Measurements from ENCODE around the gene DAZAP1.
A peak's percentile ranks its signal among the peaks of the same experiment; 100 is the strongest.

Gene DAZAP1

GRCh38 chr19:1410789-1411188, 3.4 kb downstream of the DAZAP1 start:
- peak overlapping the region; percentile 98 for H3K27ac ChIP-seq
- TF ChIP-seq ZFX (IDR thresholded peaks at IDR 0.05; ENCODE audit: borderline replicate concordance): no peak
- TF ChIP-seq, protein P1, sequence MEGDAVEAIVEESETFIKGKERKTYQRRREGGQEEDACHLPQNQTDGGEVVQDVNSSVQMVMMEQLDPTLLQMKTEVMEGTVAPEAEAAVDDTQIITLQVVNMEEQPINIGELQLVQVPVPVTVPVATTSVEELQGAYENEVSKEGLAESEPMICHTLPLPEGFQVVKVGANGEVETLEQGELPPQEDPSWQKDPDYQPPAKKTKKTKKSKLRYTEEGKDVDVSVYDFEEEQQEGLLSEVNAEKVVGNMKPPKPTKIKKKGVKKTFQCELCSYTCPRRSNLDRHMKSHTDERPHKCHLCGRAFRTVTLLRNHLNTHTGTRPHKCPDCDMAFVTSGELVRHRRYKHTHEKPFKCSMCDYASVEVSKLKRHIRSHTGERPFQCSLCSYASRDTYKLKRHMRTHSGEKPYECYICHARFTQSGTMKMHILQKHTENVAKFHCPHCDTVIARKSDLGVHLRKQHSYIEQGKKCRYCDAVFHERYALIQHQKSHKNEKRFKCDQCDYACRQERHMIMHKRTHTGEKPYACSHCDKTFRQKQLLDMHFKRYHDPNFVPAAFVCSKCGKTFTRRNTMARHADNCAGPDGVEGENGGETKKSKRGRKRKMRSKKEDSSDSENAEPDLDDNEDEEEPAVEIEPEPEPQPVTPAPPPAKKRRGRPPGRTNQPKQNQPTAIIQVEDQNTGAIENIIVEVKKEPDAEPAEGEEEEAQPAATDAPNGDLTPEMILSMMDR (IDR thresholded peaks at IDR 0.05): no peak

DNA sequence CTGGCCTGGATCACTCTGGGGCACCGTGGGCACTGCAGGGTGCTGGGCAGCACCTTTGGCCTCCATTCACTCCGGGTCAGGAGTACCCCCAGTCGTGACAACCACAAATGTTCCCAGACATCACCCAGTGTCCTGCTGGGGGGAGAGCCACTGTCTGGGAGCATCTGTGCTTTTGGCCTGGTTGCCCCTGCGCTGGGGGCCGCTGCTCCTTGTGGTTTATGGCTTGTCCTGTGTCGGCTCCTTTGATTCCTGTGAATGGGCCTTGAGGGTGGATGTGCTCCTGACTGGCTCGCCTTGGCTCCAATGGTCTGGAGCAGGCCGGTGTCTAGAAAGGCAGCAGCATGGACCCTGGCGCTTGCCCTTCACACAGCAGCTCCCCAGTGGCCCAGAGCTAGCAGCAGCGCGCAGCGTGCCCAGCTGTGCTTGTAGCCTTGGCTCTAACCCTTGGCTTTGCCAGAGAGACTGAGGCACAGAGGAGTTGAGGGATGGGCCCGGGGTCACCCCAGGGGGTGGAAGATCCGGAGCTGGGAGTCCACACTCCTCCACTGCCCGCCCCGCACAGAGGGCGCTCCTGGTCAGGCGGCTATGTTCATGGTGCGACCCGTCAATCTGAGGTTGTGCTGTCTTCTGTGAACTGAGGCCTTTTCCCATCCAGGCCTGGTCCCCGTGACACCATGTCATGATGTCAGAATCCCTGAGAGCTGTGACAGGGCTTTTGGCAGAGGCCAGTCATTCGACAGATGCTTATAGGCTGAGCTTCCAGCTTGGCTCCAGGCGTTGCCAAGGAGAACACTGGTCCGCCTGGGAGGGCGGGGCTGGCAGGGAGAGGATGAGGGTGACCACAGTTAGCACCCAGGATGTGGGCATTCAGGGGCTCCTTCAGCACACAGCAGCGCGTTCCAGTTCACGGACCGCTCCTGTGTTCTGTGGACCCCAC, 4.1 kb downstream of the DAZAP1 start:
- peak overlapping the region; percentile 98 for H3K27ac ChIP-seq
- TF ChIP-seq, protein P1 (IDR thresholded peaks at IDR 0.05): no peak
- no peak for TF ChIP-seq ZFX (IDR thresholded peaks at IDR 0.05; ENCODE audit: borderline replicate concordance)

- peak overlapping the region; percentile 98 for H3K27ac ChIP-seq
- TF ChIP-seq, protein P1 (IDR thresholded peaks at IDR 0.05): no peak
- TF ChIP-seq ZFX (IDR thresholded peaks at IDR 0.05; ENCODE audit: borderline replicate concordance): no peak
Observed at GRCh38 chr19:1412323-1412923, 5.0 kb downstream of the DAZAP1 start.

DNA sequence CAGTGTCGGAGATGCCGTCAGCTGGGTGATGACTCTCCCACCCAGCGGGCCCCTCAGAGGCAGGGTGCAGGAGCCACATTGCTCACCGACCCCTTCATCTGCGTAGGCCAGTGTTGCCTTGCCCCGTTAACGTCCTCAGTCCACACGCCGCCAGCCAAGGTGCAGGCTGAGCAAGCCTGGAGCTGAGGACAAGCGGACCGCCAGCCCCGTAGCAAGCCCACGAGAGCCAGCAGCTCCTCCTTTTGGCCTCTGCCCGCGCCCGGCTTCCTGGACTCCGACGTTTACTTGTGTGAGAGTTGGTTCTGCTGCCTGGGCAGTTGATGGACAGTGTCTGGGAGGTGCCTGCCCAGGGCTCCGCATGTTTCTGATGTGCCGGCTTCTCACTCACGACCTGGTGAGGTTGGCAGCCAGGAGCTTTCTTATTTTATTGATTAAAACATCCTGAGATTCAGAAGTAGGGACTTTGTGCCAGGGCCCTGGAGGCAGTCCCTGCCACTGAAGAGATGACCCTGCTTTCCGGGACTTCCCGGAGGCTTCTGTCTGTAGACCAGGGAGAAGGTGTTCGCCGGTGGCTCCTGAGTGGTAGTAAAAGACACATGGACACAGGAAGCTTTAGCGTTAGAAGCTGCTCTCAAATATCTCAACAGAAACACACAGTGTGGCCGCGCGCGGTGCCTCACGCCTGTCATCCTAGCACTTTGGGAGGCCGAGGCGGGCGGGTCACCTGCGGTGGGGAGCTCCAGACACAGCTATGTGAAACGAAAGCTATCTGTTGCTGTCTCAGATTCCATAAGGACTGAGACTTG, 5.8 kb downstream of the DAZAP1 start:
- H3K27ac ChIP-seq: peak overlapping the region; percentile 98
- TF ChIP-seq ZFX (IDR thresholded peaks at IDR 0.05; ENCODE audit: borderline replicate concordance): no peak
- TF ChIP-seq, protein P1 (IDR thresholded peaks at IDR 0.05): no peak

DNA sequence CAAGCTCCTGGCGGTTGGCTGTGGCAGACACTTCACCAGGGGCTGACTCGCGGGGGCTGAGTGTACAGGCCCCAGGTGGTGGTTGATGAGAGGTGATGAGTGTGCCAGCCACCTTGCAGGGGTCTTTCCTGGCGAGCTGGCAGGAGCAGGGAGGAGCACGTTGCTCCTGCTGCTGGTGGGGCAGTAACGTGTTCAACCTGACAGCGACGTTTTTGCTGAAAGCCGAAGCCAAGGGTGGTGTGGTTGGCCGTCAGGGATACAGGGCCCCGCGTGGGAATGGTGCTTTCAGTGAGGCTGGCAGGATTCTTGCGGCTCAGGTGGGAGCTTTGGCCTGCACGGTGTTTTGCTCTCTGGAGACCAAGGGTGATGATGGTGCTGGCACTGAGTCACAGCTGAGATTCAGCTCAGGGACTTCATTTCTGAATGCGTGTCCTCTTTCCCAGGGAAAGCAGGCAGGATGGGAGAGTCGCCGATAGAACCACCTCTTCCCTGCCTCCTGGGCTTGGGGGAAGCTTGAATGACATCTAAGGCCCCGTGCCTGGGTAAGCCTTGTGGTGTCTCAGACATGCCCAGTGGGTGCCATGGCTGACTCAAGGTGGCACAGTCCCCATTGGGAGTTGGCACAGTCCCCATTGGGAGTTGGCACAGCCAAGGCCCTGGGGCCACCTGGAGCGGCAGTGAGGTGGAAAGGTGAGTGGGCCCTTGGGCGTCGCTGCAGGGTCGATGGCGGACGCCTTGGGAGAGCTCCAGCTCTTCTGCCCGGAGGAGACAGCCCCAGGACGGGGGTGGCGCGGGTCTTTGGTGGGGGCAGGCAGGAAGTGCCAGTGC, 8.8 kb downstream of the DAZAP1 start:
- H3K27ac ChIP-seq: peak overlapping the region; percentile 98
- TF ChIP-seq, protein P1 (IDR thresholded peaks at IDR 0.05): no peak
- no peak for TF ChIP-seq ZFX (IDR thresholded peaks at IDR 0.05; ENCODE audit: borderline replicate concordance)

DNA sequence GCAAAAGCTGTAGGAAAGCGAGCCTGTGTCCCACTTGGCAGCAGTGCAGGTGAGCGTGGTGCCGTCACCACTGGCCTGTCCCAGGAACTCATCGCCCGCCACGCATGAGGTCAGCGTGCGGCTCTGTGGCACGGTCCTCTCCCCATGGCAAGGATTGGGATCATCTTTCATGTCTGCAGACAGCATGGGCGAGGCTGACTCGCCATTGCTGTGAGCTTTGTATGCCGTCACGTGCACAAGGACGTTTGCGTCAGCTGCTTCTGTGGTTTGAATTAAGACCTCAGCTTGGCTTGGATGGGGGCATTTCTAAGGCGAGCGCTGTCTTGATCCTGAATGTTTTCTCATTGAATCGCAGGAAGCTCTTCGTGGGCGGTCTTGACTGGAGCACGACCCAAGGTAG, 9.8 kb downstream of the DAZAP1 start:
- TF ChIP-seq, protein P1 (IDR thresholded peaks at IDR 0.05): no peak
- no peak for TF ChIP-seq ZFX (IDR thresholded peaks at IDR 0.05; ENCODE audit: borderline replicate concordance)
- H3K27ac ChIP-seq: peak overlapping the region; percentile 98; the same call in 1 of the 2 replicates

All from 22Rv1 (cell line).